ENCODE data around the gene XXYLT1.
"Not testable (repeated sequence)": the region's sequence is repeated elsewhere in the genome, so short reads cannot be mapped to it uniquely, and the experiment has no call there.

The XXYLT1 gene

GRCh38 chr3:195296662-195297061, 25.7 kb upstream of the XXYLT1 start:
- no peak overlapping the region for H3K4me3 ChIP-seq (ENCODE audit: low read depth, low read length)
- DNase-seq (ENCODE audit: low read depth), result no peak
- no peak for TF ChIP-seq CTCF (IDR thresholded peaks at IDR 0.05; ENCODE audit: low read depth, low read length, missing control alignments)

- TF ChIP-seq CTCF (IDR thresholded peaks at IDR 0.05; ENCODE audit: low read depth, low read length, missing control alignments), result no peak
- no peak overlapping the region for H3K4me3 ChIP-seq (ENCODE audit: low read depth, low read length)
- no peak for DNase-seq (ENCODE audit: low read depth)
These were observed 20.2 kb upstream of the XXYLT1 start for GRCh38 chr3:195291121-195291520.

GRCh38 chr3:195290643-195291042, 19.7 kb upstream of the XXYLT1 start:
- DNase-seq (ENCODE audit: low read depth), result not testable (repeated sequence)

GRCh38 chr3:195286115-195286872, 15.3 kb upstream of the XXYLT1 start:
- no peak overlapping the region for H3K4me3 ChIP-seq (ENCODE audit: low read depth, low read length)
- TF ChIP-seq CTCF (IDR thresholded peaks at IDR 0.05; ENCODE audit: low read depth, low read length, missing control alignments), result no peak
- DNase-seq (ENCODE audit: low read depth), result no peak

More at GRCh38 chr3:195290643-195291042, 19.7 kb upstream of the XXYLT1 start:
- not testable (repeated sequence) for H3K4me3 ChIP-seq (ENCODE audit: low read depth, low read length)

- TF ChIP-seq CTCF (IDR thresholded peaks at IDR 0.05; ENCODE audit: low read depth, low read length, missing control alignments), result no peak
- no peak for DNase-seq (ENCODE audit: low read depth)
- H3K4me3 ChIP-seq (ENCODE audit: low read depth, low read length), result no peak overlapping the region
These were observed 14.4 kb upstream of the XXYLT1 start for GRCh38 chr3:195285372-195285771.

GRCh38 chr3:195284842-195285241, 13.9 kb upstream of the XXYLT1 start:
- TF ChIP-seq CTCF (IDR thresholded peaks at IDR 0.05; ENCODE audit: low read depth, low read length, missing control alignments), result no peak
- no peak for DNase-seq (ENCODE audit: low read depth)
- no peak overlapping the region for H3K4me3 ChIP-seq (ENCODE audit: low read depth, low read length)

GRCh38 chr3:195282961-195283360, 12.0 kb upstream of the XXYLT1 start:
- no peak overlapping the region for H3K4me3 ChIP-seq (ENCODE audit: low read depth, low read length)
- DNase-seq (ENCODE audit: low read depth), result no peak
- TF ChIP-seq CTCF (IDR thresholded peaks at IDR 0.05; ENCODE audit: low read depth, low read length, missing control alignments), result no peak
